Stimulated activated CD4-positive, alpha-beta T cell treated with anti-CD3 and anti-CD28 coated beads, Interleukin-4, amount 100 ng/mL, for 4 hours (primary cell): ENCODE measurements around the gene KRT71.

Experiments used
- DNase-seq, 2 experiments: peaks; one replicate each; pipeline ENCODE4 v3.0.0-alpha.2; 2020

Gene KRT71

DNA sequence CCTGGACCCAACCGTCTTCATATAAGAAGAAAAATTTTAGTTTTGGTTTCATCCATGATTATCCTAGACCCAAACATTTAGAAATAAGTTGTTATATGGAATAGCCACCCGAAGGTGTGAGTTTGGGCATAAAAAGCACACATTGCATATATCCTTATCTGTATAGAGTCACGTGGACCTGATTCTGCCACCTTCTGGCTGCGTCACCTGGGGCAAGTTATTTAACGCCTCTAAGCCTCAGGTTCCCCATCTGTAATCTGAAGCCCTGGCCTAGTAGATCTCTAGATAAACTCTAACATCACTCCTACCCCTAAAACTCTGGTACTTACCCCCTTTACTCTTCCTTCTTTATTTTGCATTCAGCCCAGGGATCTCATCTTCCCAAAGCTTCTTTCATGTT lies 18.5 kb downstream of the KRT71 start:
- DNase-seq = no peak

DNA sequence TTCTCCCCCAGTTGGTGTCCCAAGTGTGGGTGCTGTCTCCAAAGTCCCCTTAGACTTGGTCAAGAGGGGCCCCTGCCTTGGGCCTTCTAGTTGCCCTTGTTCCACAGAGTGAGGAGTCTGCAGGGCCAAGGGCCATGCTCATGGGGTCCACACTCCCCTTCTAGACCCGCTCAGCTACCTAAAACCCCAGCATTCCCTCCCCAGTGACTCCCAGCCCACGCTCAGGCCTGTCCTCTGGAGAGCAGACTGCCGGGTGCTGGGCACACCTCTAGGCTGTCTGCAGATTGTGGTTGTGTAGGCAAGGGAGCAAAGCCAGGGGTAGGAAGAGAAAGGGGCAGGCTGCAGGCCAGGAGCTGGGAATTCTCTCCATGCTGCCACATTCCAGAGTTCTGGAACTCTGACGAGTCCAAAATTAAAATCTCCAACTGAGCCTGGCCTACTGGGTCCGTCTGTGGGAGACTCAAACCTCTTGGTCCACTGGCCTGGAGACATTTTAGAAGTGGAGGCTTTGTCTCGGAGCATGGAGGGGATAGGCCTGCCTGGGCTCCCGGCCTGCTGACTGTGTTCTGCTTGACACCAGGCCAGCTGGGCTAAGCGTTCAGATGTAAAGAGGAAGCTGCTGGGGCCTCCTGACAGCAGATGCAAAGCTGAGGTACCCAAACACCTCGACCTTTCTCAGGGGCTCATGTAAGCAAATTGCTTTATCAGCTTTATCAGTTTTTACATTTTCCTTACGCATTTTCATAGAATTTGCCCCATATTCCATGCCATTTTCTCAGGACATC lies 19.1 kb downstream of the KRT71 start:
- no peak for DNase-seq

DNA sequence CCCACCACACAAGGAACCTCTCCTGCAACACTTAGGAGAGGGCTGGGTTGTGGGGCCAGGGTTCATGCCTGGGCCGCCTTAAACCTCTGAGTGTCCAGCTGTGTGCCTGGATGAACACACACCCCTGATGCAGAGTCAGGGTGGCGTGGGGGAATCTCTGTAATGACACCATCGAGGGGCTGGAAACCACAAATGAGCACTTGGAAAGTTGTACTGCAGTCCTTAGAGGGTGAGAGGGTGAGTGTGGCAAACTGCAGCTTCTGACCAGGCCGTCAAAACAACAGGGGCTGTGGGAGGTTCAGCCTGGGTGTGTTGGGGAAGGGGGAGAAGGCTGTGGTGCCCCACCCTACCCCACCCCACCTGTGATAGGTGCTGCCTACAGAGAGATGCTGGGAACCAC lies 20.3 kb downstream of the KRT71 start:
- no peak for DNase-seq

DNA sequence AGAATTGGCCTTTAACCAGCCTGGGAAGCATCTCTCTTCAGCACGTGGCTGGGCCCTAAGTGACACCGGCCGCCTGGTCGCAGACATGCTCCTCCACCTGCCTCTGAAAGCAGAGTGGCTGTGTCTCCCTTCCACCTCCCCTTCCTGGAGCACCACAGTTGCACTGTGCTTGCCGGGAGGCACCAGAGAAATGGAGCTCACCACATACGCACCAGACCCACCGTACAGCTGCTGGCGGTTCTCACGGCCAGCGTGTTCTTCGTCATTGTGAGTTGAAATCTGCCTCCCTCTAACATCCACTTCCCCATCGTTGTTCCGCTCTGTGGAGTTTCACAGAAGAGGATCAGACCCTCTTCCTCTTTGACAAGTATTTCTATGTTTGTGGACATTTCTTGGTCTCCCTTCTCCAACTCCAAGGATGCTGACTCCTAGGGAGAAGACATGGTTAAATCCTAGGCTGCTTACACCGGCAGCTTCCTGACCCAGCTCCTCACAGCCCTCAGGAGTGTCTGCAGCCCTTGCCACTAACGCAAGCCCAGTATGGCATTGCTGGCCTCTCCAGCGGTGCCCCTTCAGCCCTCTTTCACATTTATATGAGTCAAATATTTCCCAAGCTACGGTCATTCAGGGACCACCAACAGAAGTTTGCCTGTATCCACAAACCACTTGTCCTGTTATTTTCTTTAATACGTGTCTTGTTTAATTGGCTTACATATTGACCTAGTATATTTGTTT lies 21.2 kb downstream of the KRT71 start:
- no peak for DNase-seq

DNA sequence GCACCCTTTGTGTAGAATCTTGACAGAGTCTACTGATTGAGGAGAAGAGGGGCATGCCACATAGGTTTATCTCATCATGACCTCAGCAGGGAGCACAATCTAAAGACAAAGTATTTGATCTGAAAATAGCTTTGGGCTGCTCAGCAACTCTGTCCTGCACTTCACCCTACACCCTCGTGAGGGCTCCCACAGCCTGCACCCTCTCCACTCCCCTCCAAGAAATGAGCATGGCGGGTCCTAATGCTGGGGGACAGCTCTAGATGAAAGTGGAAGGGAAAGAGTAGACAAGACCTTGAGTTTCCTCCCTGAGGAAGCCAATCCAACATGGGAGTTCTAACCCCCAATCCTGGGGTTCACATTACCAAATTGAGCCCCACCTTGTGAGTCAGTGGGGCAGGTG lies 22.0 kb downstream of the KRT71 start:
- DNase-seq = no peak

DNA sequence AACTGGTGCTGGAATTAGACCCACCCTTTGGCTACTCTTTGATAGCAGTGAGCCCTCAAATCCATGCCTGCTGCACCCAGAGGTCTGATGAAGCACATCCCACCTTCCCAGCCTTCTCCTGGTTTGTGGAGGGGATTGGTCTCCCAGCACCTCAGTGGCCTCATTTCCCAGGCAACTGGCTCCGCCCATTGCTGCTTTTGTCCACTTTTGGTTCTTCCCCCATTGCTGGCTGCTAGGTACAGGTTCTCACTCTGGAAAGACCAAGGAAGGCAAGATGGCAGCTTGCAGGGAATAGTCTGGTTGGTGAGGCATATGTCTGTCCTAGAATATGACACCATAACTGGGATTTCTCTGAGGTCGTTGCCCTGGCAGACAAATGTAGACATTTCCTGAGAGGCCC lies 22.6 kb downstream of the KRT71 start:
- DNase-seq = no peak

DNA sequence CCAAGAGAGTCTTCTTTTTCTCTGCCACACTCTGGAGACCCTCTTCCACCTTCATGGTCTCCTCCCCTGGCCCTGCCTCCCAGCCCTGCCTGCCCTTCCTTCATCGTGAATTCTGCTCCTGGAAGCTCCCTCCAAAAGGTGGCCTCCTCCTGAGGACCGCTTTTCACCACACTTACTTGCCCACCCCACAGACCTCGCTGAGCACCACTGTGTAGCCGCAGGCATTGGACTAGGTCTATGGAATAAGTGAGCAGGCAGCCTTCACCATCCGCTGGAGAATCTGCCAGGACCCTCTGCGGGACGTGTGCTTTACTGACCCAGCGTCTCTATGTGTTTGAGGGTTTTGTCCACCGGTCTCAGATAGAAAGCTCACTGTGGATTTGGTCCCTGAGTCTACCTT lies 23.1 kb downstream of the KRT71 start:
- DNase-seq = no peak

DNA sequence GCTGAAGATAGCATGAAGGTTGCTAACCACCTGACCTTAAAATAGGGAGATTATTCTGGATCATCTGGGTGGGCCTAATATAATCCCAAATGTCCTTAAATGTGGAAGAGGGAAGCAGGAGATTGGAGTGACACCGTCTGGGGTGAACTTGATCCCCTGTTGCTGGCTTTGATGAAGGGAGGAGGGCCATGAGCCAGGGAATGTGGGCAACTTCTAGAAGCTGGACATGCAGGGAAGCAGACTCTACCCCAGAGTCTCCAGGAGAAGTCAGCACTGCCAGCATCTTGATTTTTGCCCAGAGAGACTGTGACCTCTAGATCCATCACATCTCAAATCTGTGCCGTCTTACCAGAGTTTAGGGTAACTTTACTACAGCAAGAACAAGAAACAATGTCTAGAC lies 23.5 kb downstream of the KRT71 start:
- no peak for DNase-seq

DNA sequence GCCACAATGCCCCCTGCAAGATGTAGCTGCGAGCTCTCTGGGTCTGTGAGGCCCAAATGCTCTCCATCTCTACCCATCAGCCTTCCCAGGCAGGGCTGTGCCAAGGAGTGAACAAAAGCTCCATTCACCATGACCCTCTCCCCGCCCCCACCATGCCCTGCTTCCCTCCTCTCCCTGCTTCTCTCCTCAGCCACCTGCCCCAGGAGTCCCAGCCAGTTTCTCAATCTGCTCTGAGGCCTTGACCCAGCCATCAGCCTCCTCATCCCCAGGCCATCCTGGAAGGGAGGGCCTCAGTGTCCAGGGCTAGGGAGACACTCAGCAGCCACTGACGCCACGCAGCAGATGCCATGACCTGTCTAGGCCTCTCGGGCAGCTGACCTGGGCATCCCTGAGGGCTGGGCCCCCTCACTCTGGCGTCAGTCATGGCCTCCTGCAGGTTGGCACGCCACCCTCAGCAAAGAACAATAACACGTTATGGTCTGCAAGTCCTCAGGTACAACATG lies 24.3 kb downstream of the KRT71 start:
- no peak for DNase-seq

DNA sequence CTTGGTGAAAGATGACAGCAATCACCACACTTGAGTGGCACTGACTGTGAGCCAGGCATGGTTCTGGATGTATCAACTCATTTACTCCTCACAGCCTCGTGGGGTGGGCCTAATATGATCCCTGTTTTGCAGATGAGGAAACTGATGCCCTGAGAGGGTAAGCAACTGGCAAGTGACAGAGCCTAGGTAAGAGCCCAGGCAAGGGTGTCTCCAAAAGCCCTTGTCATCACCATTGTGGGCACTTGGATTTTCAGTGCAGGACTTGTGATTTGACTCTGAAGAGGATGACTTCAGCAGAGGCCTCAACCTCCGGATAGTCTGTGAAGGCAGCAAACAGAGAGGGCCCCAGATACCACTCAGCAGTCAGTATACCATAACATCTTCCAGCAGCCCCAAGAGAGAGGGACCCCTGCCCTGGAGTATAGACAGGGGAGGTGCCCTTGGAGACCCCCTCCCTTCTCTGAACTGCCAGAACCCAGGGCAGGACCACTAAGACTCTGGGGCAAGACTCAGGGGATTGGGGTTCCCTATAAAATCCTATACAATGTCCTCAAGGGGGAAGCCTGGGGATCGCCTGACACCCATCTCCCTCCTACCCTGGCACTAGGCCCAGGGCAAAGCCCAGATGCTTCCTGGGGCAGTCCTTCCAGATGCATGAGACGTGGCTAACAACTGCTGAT lies 25.7 kb downstream of the KRT71 start:
- DNase-seq = no peak

DNA sequence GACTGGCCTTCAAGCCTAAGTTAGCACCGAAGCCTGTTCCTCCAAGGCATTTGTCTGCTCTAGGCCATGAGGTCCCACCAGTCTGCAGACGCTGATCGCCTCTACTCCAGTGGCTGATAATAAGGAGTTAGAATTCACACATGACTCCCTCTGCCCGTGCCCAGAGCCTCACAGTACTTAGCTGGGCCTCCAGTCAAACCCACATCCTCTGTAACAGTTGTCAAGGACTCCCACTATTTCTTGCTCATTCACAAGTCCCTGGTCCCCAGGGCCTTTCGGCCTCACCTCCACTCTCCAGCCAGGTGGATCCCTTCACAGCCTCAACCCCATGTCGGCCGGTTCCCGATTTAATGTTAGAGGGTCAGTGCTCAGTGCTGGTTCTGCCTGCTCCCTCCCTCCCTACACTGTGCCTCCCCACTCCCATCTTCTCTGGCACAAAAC lies 26.4 kb downstream of the KRT71 start:
- no peak for DNase-seq

DNA sequence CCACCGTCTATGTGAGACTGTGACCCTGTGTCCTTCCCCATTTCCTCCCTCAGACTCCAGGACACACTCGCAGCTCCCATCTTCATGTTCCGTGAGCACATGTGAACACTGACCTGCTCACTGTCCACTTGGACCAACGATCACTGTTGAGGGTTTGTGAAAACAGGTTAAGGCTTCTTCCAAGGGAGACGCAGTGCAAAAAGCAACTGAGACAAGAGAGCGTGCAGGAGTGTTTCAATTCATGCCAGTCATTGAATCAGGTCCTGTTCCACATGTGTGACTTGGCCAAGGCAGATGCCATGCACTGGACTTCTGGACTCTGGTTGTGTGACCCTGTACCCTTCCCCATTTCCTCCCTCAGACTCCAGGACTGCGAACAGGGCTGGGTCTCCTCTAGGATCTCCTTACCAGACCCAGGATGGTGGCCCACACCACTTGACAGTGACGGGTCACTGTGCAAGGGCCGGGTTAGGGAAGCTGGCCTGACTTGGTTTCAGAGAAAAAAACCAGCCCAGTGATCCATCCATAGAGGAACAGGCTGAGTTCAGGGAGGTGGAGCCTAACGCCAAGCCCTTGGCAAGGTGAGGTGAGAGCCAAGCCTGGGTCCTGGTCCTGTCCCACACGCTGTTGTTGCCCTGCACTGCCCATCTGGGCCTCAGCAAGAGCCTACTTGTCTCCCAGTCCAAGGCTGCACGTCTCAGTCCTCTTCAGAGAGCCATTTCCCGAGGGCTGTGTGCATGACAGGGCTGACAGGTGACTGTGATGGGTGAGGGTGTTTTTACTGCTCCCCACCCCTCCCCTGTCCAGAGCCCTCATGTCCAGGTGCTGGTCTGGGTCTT lies 27.1 kb downstream of the KRT71 start:
- no peak for DNase-seq

DNA sequence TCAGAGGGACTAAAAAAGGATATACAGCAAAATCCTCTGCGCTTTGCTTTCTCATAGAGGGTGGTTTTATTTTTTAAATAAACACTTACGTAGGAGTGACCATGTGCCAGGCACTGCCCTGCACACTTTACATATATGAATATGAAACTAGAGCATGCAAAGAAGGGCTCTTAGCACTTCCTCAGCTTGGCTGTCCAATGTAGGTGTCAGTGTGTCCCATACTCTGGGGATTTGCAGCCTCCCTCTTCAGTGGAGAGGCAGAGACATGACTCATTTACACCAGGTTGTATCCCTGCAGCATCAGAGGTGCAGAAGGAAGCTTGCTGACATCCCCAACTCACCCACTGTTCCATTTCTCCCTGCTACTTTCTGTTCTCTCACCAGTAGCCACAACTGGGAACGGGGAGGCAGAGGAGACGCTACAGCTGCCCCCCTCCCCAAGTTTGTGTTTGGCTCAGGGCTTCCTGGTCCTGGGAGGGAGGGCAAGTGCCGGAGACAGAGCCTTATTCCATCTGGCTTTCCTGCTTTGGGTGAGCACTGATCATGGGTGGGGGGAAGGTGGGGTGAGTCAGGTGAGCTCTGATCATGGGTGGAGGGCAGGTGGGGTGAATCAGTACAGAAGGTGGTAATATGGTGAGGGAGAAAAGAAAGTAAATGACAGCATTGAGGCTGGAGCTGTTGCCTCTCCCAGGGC lies 27.9 kb downstream of the KRT71 start:
- DNase-seq = no peak

DNA sequence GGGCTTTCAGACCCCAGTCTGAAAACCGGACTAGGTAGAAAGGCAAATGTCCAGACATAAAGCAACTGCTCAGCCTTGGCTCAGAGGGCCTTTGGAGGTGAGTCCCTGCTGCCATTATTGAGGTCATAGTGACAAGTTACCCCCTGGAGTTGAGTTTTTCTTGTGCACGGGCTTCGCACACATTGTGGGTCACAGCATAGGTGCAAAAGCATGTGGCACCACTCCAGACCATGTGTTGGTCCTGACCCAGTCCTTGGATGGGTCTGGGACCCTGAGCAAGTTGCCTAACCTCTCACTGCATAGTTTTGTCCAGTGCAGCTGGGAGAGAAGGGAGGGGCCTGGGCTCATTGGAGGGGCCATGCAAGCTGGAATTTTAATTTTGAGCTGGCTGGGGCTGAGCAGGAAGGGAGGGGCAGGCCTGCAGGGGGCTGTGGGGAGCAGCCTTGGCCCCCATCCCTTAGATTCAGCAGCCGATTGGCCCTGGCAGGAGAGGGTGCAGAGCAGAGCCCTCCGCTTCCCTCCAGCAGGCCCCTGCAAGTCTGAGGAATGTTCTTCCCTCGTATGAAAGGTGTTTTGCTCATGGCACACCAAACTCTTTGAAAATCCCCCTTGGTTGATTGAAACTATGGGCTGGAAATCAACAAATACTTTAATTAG lies 28.6 kb downstream of the KRT71 start:
- DNase-seq = no peak

DNA sequence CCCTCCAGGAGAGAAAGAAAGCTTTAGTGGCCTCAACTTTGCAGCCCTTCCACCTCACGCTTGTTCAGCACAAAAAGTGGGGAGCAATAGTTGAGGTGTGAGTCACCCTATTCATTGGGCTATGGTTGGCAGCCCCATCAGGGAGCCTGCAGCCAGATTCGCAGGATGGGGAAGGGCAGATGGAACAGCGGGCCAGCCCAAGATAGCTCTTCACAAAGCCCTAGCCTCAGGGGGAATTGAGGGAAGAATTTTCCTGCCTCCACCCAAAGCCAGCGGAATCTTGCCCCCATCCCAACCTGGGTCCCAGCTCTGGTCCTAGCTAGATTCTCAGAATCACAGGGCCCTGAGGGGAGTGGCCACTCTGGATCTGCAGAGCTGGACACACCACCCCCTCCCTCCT lies 29.1 kb downstream of the KRT71 start:
- no peak for DNase-seq

DNA sequence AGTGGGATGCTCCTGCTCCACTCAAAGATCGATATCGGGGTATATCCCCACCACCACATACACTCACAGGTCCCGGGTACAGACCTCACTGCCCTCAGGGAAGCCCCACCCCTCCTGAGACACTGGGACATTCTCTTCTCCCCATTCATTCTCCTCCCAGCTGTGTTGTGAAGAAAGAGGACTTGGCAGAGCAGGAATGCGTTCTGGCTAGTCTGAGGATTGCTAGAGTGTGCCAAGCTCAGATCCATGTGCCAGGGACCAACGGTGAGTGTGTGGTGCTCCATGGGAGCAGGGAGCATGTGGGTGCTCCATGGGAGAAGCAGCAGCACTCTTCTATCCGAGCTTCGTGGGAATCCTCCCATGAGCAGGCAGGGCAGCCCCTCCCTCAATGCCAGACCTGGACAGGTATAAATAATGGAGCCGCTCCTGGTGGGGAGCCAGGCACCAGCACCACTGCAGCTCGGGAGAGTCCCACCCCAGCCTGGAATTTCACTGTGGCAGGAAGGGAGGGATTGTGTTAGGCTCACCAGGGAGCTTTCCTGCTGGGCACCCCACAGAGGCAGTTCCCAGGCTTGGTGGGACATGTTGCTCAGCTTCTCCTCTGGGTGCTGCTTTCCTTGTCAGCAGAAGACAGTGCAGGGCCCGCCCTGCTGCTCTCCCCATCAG lies 30.5 kb downstream of the KRT71 start:
- DNase-seq = no peak

DNA sequence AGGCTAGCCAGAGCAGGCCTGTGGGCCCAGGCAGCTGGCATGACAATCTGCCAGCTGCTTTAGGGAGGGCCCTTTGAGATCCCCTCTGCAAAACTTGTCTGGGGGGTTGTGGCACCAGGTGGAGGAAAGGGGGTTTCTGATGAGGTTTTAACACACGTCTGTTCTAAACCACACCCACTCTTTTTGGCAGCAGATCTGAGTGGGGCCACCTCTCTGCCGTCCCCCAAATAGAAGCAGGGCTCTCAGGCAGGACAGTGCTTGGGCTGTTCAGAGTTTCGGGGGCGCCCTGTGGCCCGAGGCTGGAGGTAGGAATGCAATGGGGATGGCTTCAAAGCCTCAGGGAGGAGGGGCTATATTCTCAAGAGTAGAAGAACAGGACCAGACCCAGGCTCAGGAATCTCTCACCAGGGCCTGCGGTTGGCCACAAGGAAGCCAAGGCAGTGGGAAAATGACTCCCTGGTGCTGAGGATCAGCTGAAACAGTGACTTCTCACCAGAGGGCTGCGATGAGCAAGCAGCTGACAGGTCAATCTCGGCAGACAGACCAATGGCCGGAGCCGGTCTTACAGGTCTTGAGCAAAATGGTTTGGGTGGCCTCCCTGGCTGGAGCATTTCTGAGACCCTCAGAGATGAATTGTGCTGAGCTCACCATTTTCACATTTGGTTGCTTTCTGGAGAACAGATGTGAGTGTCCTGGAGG lies 31.2 kb downstream of the KRT71 start:
- DNase-seq = no peak

DNA sequence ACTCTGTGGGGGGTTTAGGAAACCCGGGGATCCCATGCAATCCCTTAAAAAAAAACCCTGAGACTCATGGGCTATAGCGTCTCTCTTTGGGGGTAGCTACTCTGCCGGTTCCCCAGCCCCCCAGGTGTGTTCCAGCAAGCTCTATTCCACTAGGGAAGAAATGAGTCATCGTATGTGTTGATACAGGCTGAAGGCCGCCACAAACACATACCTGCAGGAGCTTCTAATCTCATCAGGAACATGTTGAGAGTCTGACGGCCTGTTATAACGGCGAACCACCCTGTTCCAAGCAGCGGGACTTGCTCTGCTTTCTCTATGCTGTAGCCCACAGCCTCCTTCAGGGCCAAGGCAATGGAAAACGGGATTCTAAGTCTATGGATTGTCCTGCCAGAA lies 31.8 kb downstream of the KRT71 start:
- DNase-seq = no peak

DNA sequence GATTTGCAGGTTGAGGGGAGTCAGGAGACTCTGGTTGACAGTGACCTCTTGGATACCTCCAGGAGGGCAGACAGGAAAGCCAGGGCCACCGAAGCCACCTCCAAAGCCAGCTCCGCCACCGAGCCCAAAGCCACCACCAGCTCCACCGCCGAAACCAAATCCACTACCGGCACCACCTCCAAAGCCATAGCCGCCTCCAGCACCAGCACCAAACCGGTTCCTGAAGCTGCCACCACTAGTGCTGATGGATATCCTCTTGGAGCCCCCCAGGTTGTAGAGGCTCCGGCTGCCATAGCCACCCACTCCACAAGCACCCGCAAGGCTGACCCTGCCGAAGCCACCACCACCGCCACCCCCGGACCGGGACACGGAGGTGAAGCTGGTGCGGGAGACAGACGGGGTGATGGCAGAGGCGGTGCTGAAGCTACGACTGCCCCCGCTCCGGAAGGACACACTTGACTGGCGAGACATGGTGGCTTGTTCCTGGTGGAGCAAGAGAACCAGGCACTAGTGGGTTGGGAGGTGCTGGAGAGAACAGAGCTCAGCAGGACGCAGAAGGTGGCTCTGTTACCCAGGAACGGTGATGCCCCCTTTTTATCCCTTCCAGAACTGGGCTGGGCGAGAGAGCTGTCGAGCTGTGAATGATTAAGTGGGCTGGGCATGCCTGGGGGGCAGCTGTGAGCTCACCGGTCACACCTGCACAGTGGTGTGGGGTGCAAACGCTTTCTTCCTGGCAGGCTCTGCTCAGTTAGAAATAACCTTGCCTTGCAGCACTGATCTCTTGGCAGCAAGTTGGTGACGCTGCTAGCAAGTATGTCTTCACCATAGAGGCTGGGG lies 32.9 kb downstream of the KRT71 start, which contains the start of gene KRT5:
TSS of gene KRT5 (minus strand) at position 569 of the 837 bp plus-strand sequence. CDS start at position 471, 98 bp downstream.
- no peak for DNase-seq
